Peyer's patch (tissue), 4 donors: ENCODE data around the gene SLC28A1. TPM values are rescaled to one million over a fixed set of nuclear protein-coding genes. Genes with fewer than 3 reads are reported as not detected.

Source experiments
- DNase-seq, 3 donors: peaks; one replicate each; pipeline ENCODE4 v3.0.0-alpha.2; 2017 to 2019
- H3K27ac ChIP-seq, 4 donors: fragments of 200-600 bp; sonication (generic); one replicate each; pipeline ENCODE4 v1.5.1; 2016 to 2019
- H3K27me3 ChIP-seq, 2 donors: fragments of 200-600 bp; sonication (generic); one replicate each; pipeline ENCODE4 v1.5.1; 2019
- H3K36me3 ChIP-seq, 3 donors: fragments of 200-600 bp; sonication (generic); one replicate each; pipeline ENCODE4 v1.5.1; 2016 to 2019
- H3K4me1 ChIP-seq, 4 donors: fragments of 200-600 bp; sonication (generic); one replicate each; pipeline ENCODE4 v1.5.1; 2016 to 2019
- H3K4me3 ChIP-seq, 4 donors: fragments of 200-600 bp; sonication (generic); 1 replicate in 3 of 4; 2 replicates in 1 of 4; pipeline ENCODE4 v1.5.1; 2016 to 2019; ENCODE audit warnings: mild to moderate bottlenecking in 1 of 4
- H3K9me3 ChIP-seq, 4 donors: fragments of 200-600 bp; sonication (generic); one replicate each; pipeline ENCODE4 v1.5.1; 2016 to 2019; ENCODE audit warnings: mild to moderate bottlenecking in 1 of 4
- POLR2A ChIP-seq, 2 donors: fragments of 450-650 bp; IDR thresholded peaks; one replicate each; pipeline ENCODE4 v1.5.1; 2017; ENCODE audit warnings: antibody characterized with exemption in 2 of 2, mild to moderate bottlenecking in 2 of 2, moderate library complexity in 2 of 2
- total RNA-seq, 4 donors: library from RNA; depleted of rRNA; stranded (reverse); fragments of >200 nt; gene quantifications; one replicate each; pipeline ENCODE4 v1.1.0, GENCODE V29; 2016
- TF ChIP-seq, protein P1 (sequence below), 6 experiments: fragments of 450-650 bp in 4 of 6; fragments of 200-600 bp in 2 of 6; sonication (generic) in 1 of 6; IDR thresholded peaks; one replicate each; pipeline ENCODE4 v1.5.1; 2017 to 2019; ENCODE audit warnings: antibody characterized with exemption in 6 of 6, mild to moderate bottlenecking in 3 of 6, moderate library complexity in 1 of 6

The SLC28A1 gene
- total RNA-seq, 4 donors from 2014 or later, result 4.1 to 111 (median 64.3) TPM

DNA sequence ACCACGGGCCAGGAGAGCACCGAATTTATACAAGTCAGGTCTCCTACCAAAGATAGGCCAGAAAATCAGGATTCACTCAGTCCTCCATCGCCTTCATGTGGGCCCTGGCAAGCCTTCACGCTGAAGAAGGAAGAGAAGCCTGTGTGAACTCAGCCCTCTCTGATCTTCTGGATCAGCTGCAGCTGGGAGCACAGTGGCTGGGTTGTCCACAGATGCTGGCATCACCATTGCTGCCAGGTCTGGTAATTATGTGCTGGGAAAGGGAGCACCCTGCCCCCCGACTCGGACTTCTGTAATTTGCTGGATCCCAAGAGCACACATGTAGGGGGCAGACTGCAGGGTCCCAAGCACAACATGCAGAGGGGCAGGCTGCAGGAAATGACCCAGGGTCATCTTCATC lies 84.8 kb downstream of the SLC28A1 start:
- TF ChIP-seq, protein P1, sequence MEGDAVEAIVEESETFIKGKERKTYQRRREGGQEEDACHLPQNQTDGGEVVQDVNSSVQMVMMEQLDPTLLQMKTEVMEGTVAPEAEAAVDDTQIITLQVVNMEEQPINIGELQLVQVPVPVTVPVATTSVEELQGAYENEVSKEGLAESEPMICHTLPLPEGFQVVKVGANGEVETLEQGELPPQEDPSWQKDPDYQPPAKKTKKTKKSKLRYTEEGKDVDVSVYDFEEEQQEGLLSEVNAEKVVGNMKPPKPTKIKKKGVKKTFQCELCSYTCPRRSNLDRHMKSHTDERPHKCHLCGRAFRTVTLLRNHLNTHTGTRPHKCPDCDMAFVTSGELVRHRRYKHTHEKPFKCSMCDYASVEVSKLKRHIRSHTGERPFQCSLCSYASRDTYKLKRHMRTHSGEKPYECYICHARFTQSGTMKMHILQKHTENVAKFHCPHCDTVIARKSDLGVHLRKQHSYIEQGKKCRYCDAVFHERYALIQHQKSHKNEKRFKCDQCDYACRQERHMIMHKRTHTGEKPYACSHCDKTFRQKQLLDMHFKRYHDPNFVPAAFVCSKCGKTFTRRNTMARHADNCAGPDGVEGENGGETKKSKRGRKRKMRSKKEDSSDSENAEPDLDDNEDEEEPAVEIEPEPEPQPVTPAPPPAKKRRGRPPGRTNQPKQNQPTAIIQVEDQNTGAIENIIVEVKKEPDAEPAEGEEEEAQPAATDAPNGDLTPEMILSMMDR (IDR thresholded peaks at IDR 0.05), result no peak
- TF ChIP-seq POLR2A (IDR thresholded peaks at IDR 0.05), result no peak
- Histone ChIP-seq H3K36me3 (no peaks in the 10 kb centered on the region), H3K4me1 (no peaks in the 10 kb centered on the region), H3K27me3 (no peaks in the 10 kb centered on the region), H3K27ac (no peak overlapping the region), H3K4me3 (no peak overlapping the region), H3K9me3 (no peaks in the 10 kb centered on the region)
- no peak for DNase-seq

DNA sequence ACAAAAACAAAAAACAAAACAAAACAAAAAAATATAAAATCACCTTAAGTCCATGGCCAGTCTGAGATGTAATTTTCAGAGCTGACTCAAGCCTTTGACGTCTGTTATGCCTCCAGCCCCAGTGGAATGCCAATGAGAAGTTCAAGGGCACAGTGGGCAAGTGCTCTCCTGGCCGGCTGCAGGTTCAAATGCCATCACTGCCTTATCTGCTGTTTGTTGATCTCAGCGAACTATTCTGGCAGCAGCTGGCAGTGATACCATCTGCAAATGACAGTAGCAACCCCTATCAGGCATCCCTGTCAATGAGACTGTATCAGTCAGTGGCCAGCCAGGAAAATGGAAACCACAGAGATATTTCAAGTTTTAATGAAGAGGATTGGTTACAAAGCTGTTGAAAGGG lies 86.4 kb downstream of the SLC28A1 start:
- Histone ChIP-seq H3K27me3 (no peaks in the 10 kb centered on the region), H3K27ac (no peak overlapping the region), H3K9me3 (no peaks in the 10 kb centered on the region), H3K36me3 (no peaks in the 10 kb centered on the region), H3K4me3 (no peak overlapping the region), H3K4me1 (no peaks in the 10 kb centered on the region)
- DNase-seq, result no peak
- TF ChIP-seq POLR2A (IDR thresholded peaks at IDR 0.05), result no peak
- TF ChIP-seq, protein P1 (IDR thresholded peaks at IDR 0.05), result no peak

DNA sequence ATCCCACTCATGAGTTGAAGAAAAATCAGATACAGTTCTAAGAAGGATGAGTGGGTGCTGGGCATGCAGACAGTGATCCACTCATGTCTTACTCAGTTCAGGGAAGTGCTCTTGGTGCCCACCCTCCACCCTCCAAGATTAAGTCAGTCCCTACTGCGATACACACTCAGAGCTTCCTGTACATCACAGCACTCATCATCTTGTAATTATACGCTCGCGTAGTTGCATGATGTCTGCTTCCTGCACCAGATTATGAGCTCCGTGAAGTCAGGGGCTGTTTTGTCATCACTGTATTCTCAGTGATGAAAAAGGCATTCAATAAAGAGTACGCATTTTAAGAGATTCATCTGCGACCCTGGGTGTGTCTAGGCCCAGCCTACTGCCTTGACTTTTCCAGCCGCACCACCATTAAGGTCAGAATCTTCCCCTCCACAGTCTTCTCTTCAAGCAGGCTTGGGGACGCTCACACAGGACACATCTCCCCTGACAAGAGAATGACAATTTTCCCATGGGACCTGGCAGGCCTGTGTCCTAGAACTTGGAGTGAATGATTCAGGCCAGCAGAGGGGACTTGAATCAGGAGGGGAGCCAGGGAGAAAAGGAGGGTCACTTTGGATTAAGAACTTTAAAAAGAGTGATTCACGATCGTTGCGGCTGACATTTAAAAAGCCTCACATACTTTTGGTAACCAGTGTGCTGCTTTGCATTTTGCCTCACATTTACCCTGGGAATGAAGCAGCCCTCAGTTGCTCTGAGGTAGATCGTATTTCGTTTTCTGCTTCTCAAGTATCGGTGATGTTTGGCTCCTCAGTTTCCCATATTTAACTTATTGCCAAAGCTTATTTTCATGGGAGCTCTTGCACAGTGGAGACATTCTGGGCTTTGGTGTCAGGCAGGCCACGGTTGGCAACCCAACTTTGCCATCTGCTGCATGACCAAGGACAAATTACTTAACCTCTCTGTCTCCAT lies 89.3 kb downstream of the SLC28A1 start:
- no peaks in the 10 kb centered on the region for H3K36me3 ChIP-seq
- no peaks in the 10 kb centered on the region for H3K27me3 ChIP-seq
- TF ChIP-seq, protein P1 (IDR thresholded peaks at IDR 0.05), result no peak
- no peak for TF ChIP-seq POLR2A (IDR thresholded peaks at IDR 0.05)
- no peak overlapping the region for H3K27ac ChIP-seq
- no peaks in the 10 kb centered on the region for H3K4me1 ChIP-seq
- no peak for DNase-seq
- H3K4me3 ChIP-seq, result no peak overlapping the region
- no peaks in the 10 kb centered on the region for H3K9me3 ChIP-seq

DNA sequence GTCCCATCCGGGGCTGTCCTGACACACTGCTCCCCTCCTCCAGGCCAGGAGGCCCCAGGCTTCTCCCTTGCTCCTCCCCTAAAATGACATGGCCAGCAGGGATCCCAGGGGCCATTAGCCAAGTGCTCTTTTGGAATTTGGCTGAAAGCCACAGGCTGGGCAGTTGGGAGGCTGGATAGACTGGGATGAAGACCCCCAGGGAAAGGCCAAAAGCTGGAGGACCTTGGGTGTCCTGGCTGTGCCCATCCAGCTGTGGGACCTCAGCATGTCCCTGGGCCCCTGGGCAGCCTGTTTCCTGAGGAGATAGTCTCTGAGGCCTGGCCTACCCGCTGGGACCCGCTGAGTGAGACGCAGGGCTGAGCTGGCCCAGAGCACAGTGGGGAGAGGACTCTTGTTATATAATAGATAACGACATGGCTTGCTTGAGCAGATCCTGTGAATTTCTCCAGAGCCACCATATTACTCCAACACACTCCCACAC lies 91.4 kb downstream of the SLC28A1 start:
- no peak for TF ChIP-seq POLR2A (IDR thresholded peaks at IDR 0.05)
- TF ChIP-seq, protein P1 (IDR thresholded peaks at IDR 0.05), result no peak
- no peak overlapping the region for H3K4me3 ChIP-seq
- H3K9me3 ChIP-seq, result no peaks in the 10 kb centered on the region
- no peak overlapping the region for H3K27ac ChIP-seq
- DNase-seq, result no peak
- H3K36me3 ChIP-seq, result no peaks in the 10 kb centered on the region
- peaks cover 0 to 6% (median 0%) of the 10 kb centered on the region in 4 donors for H3K4me1 ChIP-seq
- H3K27me3 ChIP-seq, result no peaks in the 10 kb centered on the region

DNA sequence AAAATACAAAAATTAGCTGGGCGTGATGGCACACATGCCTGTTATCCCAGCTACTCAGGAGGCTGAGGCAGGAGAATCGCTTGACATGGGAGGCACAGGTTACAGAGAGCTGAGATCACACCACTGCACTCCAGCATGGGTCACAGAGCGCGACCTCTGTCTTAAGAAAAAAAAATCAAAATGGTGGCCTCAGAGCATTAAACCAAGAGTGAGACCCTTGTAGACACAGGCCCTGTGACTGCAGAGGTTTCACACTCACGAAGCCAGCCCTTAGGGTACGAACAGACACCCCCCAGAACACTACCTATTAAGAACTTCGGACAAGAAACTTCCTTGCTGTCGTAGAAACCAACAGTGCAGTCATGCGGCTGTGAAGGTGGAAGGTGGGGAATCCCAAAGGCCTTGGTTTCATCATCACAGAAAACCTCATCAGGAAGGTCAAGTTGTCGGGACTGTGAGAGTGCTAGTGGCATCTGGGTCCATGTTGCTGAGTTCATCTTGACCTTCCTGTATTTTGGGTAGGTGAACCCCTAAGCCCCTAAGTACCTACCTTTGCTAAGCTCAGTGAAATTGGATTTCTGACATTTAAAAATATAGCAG lies 92.4 kb downstream of the SLC28A1 start:
- Histone ChIP-seq H3K4me1 (peaks cover 0 to 6% (median 0%) of the 10 kb centered on the region in 4 donors), H3K9me3 (no peaks in the 10 kb centered on the region), H3K4me3 (no peak overlapping the region), H3K27ac (no peak overlapping the region), H3K36me3 (no peaks in the 10 kb centered on the region), H3K27me3 (no peaks in the 10 kb centered on the region)
- no peak for TF ChIP-seq POLR2A (IDR thresholded peaks at IDR 0.05)
- TF ChIP-seq, protein P1 (IDR thresholded peaks at IDR 0.05), result no peak
- DNase-seq, result no peak
